ENCODE results near the gene FAAP24.

DNA sequence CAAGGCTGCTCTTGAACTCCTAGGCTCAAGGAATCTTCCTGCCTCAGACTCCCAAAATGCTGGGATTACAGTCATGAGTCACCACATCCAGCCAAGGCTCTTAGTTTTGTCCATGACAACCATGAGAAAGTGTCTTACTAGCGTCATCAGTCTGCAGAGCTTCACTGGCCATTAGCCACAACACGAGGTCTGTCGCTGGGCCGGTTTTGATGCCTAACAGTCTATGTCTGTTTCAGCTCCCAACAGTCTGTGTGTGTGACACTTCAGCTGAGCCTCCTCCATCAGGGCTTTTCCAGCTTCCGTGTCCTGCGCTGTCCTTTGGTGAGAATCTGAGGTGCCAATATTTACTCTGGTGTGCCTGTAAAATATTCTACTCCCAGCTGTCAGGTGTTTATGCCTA lies 47.8 kb upstream of the FAAP24 start:
- no peak for TF ChIP-seq YY1 (IDR thresholded peaks at IDR 0.05; ENCODE audit: insufficient read depth, insufficient read length)
- TF ChIP-seq ZNF274 (IDR thresholded peaks at IDR 0.05; ENCODE audit: low read depth, low read length), result no peak
- no peak for TF ChIP-seq SUZ12 (IDR thresholded peaks at IDR 0.05; ENCODE audit: extremely low read depth, insufficient read depth, insufficient read length)
